ENCODE measurements around the gene FLOT1. TPM values are rescaled to one million over a fixed set of nuclear protein-coding genes. Genes with fewer than 3 reads are reported as not detected.
A peak's percentile ranks its signal among the peaks of the same experiment; 100 is the strongest.

The FLOT1 gene
- total RNA-seq, 2 donors from 2014 or later: 135 to 177 TPM

GRCh38 chr6:30689985-30690384 lies 52.5 kb downstream of the FLOT1 start:
- Histone ChIP-seq H3K4me3 (peak overlapping the region; percentile 92), H3K27me3 (replicated peaks; ENCODE audit: insufficient read depth) (no peaks in the 10 kb centered on the region), H3K9me3 (no peaks in the 10 kb centered on the region), H3K4me1 (ENCODE audit: control insufficient read depth in 1 of 2, low read depth in 2 of 2) (peaks cover 24 to 35% of the 10 kb centered on the region in 2 donors), H3K36me3 (no peaks in the 10 kb centered on the region), H3K27ac (peak overlapping the region; percentile 92 to 100)
- ATAC-seq (ENCODE audit: insufficient number of reproducible peaks, low FRiP score, low read depth) (no peak), DNase-seq (ENCODE audit: low spot score) (no peak)
- TF ChIP-seq CTCF (IDR thresholded peaks at IDR 0.05): no peak

DNA sequence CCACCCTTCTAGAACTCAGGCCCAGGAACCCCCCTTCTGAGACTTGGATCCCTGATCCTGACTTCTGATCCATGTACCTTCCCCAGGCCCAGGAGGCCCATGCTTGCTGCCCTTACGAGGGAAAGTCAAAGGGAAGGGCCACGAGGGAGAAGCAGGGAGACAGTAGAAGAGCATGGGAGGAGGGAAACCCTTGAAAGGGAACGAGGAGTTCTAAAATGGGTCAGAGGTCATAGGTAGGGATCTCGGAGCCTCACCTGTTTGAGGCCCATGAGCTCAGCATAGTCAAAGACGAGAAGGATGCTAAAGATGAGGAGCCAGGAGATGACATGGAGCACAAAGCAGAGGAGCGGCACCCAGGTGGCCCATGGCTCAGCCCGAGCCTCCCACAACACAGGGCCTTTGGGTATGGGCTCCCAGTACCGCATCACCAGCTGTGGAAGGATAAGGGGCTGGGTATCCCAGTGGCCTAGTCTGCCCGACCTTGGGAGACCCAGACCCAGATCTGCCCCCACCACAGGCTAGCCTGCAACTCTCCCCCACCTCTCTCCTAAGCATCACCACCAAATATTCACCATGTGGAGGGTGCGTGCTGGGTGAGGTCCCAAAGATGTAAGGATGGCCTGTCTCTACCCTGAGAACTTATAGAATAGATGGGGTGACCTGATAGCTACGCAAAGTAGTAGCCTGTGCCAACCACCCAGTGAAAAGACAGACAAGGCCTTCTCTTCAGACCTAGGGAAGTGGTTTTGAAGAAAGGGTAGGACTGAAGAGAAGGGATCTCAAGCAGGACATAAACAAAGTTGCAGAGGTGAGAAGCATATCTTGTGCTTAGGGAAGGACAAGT lies 53.2 kb downstream of the FLOT1 start:
- Histone ChIP-seq H3K36me3 (no peaks in the 10 kb centered on the region), H3K4me3 (no peak overlapping the region), H3K27me3 (replicated peaks; ENCODE audit: insufficient read depth) (no peaks in the 10 kb centered on the region), H3K4me1 (ENCODE audit: control insufficient read depth in 1 of 2, low read depth in 2 of 2) (peaks cover 24 to 36% of the 10 kb centered on the region in 2 donors), H3K27ac (peak overlapping the region; percentile 100), H3K9me3 (no peaks in the 10 kb centered on the region)
- ATAC-seq (ENCODE audit: insufficient number of reproducible peaks, low FRiP score, low read depth) (no peak), DNase-seq (ENCODE audit: low spot score) (no peak)
- no peak for TF ChIP-seq CTCF (IDR thresholded peaks at IDR 0.05)

GRCh38 chr6:30688569-30688968 lies 53.9 kb downstream of the FLOT1 start:
- H3K4me3 ChIP-seq: peak overlapping the region; percentile 99
- no peaks in the 10 kb centered on the region for H3K27me3 ChIP-seq (replicated peaks; ENCODE audit: insufficient read depth)
- no peaks in the 10 kb centered on the region for H3K9me3 ChIP-seq
- H3K4me1 ChIP-seq (ENCODE audit: control insufficient read depth in 1 of 2, low read depth in 2 of 2): peaks cover 24 to 36% of the 10 kb centered on the region in 2 donors
- no peak for DNase-seq (ENCODE audit: low spot score)
- peak overlapping the region; percentile 100 for H3K27ac ChIP-seq
- no peak for ATAC-seq (ENCODE audit: insufficient number of reproducible peaks, low FRiP score, low read depth)
- no peaks in the 10 kb centered on the region for H3K36me3 ChIP-seq
- no peak for TF ChIP-seq CTCF (IDR thresholded peaks at IDR 0.05)

GRCh38 chr6:30687659-30688431 lies 54.6 kb downstream of the FLOT1 start:
- Histone ChIP-seq H3K27ac (peak overlapping the region; percentile 100), H3K36me3 (no peaks in the 10 kb centered on the region), H3K9me3 (no peaks in the 10 kb centered on the region), H3K4me3 (peak overlapping the region; percentile 99), H3K4me1 (ENCODE audit: control insufficient read depth in 1 of 2, low read depth in 2 of 2) (peaks cover 24 to 40% of the 10 kb centered on the region in 2 donors), H3K27me3 (replicated peaks; ENCODE audit: insufficient read depth) (no peaks in the 10 kb centered on the region)
- no peak for DNase-seq (ENCODE audit: low spot score)
- no peak for ATAC-seq (ENCODE audit: insufficient number of reproducible peaks, low FRiP score, low read depth)
- TF ChIP-seq CTCF (IDR thresholded peaks at IDR 0.05): peak; percentile 27
